GM12872 (cell line): ENCODE data around the gene IL12RB1.

Experiments
- TF ChIP-seq, protein P1 (sequence below): IDR thresholded peaks from 3 replicates; pipeline ENCODE4 v1.5.1; 2011; ENCODE audit warnings: low read depth, mild to moderate bottlenecking, low read length, moderate library complexity; ENCODE audit not compliant: insufficient read depth

IL12RB1 gene

DNA sequence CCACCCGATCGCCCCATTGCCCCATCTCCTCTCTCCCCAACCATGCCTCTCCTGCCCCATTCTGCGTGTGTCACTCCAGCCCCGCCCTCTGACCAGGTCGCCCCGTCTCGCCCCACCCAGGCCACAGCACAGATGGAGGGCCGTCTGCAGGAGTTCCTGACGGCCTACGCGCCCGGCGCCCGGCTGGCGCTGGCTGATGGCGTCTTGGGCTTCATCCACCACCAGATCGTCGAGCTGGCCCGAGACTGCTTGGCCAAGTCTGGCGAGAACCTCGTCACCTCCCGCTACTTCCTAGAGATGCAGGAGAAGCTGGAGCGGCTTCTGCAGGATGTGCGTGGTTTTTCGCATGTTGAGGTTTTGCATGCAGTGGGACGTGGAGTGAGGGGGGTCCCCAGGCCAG, 37.1 kb upstream of the IL12RB1 start:
- TF ChIP-seq, protein P1, sequence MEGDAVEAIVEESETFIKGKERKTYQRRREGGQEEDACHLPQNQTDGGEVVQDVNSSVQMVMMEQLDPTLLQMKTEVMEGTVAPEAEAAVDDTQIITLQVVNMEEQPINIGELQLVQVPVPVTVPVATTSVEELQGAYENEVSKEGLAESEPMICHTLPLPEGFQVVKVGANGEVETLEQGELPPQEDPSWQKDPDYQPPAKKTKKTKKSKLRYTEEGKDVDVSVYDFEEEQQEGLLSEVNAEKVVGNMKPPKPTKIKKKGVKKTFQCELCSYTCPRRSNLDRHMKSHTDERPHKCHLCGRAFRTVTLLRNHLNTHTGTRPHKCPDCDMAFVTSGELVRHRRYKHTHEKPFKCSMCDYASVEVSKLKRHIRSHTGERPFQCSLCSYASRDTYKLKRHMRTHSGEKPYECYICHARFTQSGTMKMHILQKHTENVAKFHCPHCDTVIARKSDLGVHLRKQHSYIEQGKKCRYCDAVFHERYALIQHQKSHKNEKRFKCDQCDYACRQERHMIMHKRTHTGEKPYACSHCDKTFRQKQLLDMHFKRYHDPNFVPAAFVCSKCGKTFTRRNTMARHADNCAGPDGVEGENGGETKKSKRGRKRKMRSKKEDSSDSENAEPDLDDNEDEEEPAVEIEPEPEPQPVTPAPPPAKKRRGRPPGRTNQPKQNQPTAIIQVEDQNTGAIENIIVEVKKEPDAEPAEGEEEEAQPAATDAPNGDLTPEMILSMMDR: no peak

DNA sequence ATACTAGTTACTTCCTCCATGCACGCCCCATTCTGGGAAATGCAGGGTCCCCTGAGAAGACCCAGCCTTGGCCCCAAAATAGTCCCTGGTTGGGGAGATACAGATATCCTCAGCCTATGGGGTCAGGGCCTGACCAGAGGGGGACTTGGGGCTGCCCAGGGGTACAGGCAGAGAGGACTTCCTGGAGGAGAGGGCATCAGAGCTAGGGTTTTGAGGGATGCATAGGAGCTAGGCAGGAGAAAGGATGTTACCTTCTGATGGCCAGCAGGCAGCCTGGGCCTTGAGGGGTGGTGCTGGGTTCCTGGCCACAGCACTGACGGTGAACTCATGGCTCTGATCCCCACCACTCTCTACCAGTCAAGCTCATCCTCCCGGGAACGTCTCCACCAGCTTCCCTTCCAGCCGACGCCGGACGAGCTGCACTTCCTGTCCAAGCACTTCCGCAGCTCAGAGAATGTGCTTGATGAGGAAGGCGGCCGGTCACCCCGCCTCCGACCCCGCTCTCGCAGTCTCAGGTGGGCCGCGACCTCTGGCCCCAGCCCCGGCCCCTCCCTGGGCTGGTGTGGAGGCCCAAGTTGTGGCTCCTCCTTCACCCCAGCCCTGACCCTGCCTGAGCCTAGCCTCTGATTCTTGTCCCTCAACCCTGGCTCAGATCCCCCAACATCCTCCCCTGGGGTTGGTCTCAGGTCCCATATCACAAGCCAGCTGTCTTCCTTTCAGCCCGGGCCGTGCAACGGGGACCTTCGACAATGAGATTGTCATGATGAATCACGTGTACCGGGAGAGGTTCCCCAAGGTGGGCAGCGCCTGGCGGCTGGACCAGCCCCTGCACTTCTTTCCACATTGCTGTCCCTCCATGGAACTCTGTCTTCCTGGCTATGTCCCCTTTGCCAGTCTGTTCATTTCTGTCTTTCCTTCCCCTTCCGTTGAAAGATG, 36.4 kb upstream of the IL12RB1 start:
- TF ChIP-seq, protein P1: no peak

DNA sequence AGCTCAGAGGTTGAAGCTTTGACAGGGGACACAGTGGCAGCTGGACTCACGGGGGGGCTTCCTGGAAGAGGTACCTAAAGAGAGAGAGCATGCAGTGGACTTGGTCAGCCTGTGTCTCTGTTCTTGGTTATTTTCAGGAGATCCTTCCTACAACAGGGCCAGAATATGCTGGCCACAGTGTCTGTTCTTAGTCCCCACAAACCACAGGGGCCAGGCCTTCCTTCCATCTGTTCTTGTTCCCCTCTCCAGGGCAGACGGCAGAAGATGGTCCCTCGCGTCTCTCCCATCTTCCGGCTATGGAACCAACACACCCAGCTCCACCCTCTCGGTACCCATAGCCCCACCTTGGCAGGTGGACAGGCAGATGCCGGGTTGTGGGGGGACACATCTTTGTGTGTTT, 35.7 kb upstream of the IL12RB1 start:
- TF ChIP-seq, protein P1: no peak

DNA sequence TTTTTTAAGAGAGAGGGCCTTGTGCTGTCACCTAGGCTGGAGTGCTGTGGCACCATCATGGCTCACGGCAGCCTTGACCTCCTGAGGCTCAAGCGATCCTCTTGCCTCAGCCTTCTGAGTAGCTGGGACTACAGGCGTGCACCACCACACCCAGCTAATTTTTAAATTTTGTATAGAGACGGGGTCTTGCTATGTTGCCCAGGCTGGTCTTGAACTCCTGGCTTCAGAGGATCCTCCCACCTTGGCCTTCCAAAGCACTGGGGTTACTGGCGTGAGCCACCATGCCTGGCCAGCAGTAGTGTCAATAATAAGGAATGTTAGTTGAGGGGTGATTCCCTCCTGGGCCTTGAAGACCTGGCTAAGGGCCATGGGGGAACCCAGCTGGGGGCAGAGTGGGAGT, 34.4 kb upstream of the IL12RB1 start:
- TF ChIP-seq, protein P1: no peak

DNA sequence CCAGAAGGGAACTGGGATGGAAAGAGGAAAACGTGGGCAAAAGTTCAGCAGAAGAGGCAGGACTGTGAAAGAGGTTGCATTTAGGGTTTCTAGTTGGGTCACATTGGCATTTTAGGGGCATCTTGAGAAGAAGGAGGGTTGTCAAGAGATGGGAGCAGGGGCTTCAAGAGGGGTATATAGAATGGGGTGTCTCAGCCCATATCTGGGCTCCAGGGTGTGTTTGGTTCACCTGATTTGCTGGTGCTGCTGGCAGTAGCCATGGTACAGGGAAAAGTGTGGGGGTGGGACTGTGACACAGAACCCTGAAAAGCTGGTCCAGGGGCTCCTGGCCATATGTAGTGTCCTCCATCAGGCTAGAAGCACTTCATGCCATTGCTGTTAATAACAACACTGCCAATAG, 33.4 kb upstream of the IL12RB1 start:
- TF ChIP-seq, protein P1: no peak

DNA sequence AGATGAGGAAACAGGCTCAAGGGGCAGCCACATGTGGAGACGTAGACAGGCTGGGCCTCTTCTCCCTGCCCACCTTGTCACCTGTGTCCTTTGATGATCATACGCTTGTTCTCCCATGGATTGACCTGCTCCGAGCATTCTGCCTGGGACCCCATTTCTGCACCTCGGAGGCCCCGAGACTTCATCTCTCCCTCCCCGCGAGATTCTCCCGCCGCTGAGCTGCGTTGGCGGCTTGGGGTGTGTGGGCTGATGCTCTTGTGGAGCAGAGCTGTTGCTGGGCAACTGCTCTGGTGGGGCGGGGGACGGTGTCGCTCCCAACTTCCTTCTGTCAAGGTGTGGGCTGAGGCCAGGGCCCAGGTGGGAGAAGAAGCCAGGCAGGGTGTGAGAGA, 33.0 kb upstream of the IL12RB1 start:
- TF ChIP-seq, protein P1: no peak

DNA sequence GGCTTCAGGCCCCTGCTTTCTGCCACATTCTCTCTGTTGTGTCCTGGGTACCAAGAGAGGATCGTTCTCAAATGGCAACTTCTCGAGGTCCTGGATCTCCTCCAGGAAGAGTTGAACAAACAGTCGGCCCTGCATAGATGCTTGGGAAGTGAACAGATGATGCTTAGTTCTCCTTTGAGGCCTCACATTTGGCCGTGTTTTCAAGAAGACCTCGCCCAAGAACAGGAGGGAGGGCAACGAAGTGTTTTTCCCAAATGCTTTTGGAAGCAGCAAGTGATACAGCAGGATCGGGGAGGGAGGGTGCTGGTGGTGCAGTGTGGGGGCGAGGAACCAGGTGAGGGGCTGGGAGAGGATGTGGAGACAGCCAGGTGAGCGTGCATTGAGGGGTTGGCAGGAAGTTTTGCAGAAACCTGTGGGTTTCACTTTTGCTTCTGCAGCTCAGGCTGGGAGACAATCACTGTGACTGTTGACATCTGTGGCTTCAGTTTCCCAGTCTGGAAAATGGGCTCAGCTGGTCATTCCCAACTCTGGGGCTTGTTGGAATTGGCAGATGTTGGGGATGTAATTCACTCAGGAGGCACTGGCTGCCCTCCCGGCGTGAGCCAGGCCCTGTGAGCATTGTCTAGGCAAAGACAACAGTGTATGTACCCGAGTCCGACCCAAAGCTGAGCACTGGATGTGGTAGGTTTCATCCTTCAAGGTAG, 32.4 kb upstream of the IL12RB1 start:
- TF ChIP-seq, protein P1: no peak
